ENCODE results near the gene ZNF581.

Gene ZNF581

GRCh38 chr19:55641426-55642152, 1.9 kb upstream of the ZNF581 start:
- Histone ChIP-seq H3K27ac (peak overlapping the region; percentile 92), H3K4me3 (ENCODE audit: low read depth, low read length) (peak overlapping the region; percentile 87), H3K27me3 (ENCODE audit: insufficient read depth, low read depth, severe bottlenecking) (no peaks in the 10 kb centered on the region), H3K9me3 (ENCODE audit: severe bottlenecking) (no peaks in the 10 kb centered on the region), H3K36me3 (peaks cover 19% of the 10 kb centered on the region)
- TF ChIP-seq CTCF (IDR thresholded peaks at IDR 0.05; ENCODE audit: low read depth, low read length): no peak
- no peak for DNase-seq

- no peaks in the 10 kb centered on the region for H3K9me3 ChIP-seq (ENCODE audit: severe bottlenecking)
- no peak for TF ChIP-seq CTCF (IDR thresholded peaks at IDR 0.05; ENCODE audit: low read depth, low read length)
- H3K27ac ChIP-seq: no peak overlapping the region
- no peaks in the 10 kb centered on the region for H3K27me3 ChIP-seq (ENCODE audit: insufficient read depth, low read depth, severe bottlenecking)
- peaks cover 21% of the 10 kb centered on the region for H3K36me3 ChIP-seq
- DNase-seq: no peak
- H3K4me3 ChIP-seq (ENCODE audit: low read depth, low read length): peak overlapping the region; percentile 87
Measured at GRCh38 chr19:55642153-55643002, 1.1 kb upstream of the ZNF581 start.

GRCh38 chr19:55643887-55644176, 383 bp downstream of the ZNF581 start:
- H3K27me3 ChIP-seq (ENCODE audit: insufficient read depth, low read depth, severe bottlenecking): no peaks in the 10 kb centered on the region
- DNase-seq: no peak
- no peak for TF ChIP-seq CTCF (IDR thresholded peaks at IDR 0.05; ENCODE audit: low read depth, low read length)
- H3K4me3 ChIP-seq (ENCODE audit: low read depth, low read length): peak overlapping the region; percentile 86
- H3K9me3 ChIP-seq (ENCODE audit: severe bottlenecking): no peaks in the 10 kb centered on the region
- H3K36me3 ChIP-seq: peaks cover 17% of the 10 kb centered on the region
- peak overlapping the region; percentile 71 for H3K27ac ChIP-seq

GRCh38 chr19:55644191-55644833, 863 bp downstream of the ZNF581 start:
- Histone ChIP-seq H3K27ac (peak overlapping the region; percentile 71), H3K9me3 (ENCODE audit: severe bottlenecking) (no peaks in the 10 kb centered on the region)
- no peak for TF ChIP-seq CTCF (IDR thresholded peaks at IDR 0.05; ENCODE audit: low read depth, low read length)

GRCh38 chr19:55644842-55645511, 1.5 kb downstream of the ZNF581 start:
- Histone ChIP-seq H3K27me3 (ENCODE audit: insufficient read depth, low read depth, severe bottlenecking) (no peaks in the 10 kb centered on the region), H3K36me3 (peaks cover 21% of the 10 kb centered on the region), H3K4me3 (ENCODE audit: low read depth, low read length) (no peak overlapping the region), H3K9me3 (ENCODE audit: severe bottlenecking) (no peaks in the 10 kb centered on the region), H3K27ac (no peak overlapping the region)
- DNase-seq: no peak
- no peak for TF ChIP-seq CTCF (IDR thresholded peaks at IDR 0.05; ENCODE audit: low read depth, low read length)

More at GRCh38 chr19:55644191-55644833, 863 bp downstream of the ZNF581 start:
- Histone ChIP-seq H3K27me3 (ENCODE audit: insufficient read depth, low read depth, severe bottlenecking) (no peaks in the 10 kb centered on the region), H3K36me3 (peaks cover 18% of the 10 kb centered on the region), H3K4me3 (ENCODE audit: low read depth, low read length) (peak overlapping the region; percentile 86)
- DNase-seq: no peak

Data from WERI-Rb-1 (cell line).